OCI-LY7 (cell line): ENCODE measurements around the gene DNAH6. TPM values are rescaled to one million over a fixed set of nuclear protein-coding genes. Genes with fewer than 3 reads are reported as not detected.
A peak's percentile ranks its signal among the peaks of the same experiment; 100 is the strongest.

Experiments
- BruUV-seq: library from RNA; stranded (reverse); fragments of 400-500 nt; replicated peaks from 2 replicates; lab custom pipeline; 2021; lab: Mats Ljungman, UMichigan
- CTCF ChIA-PET: fragments of 300-600 bp; sonication (Branson Sonifier 250); formaldehyde crosslinking; loops from one replicate; lab custom pipeline; 2022; ENCODE audit warnings: antibody characterized with exemption; ENCODE audit not compliant: unreplicated experiment; lab: Charles Lee
- POLR2A ChIA-PET: fragments of 300-600 bp; sonication (Branson Sonifier 250); formaldehyde crosslinking; loops from one replicate; lab custom pipeline; 2022; ENCODE audit warnings: antibody characterized with exemption; lab: Charles Lee
- DNase-seq: peaks from one replicate; pipeline ENCODE4 v3.0.0-alpha.2; 2015; ENCODE audit warnings: low spot score
- H2AFZ ChIP-seq: fragments of 200-600 bp; sonication (generic), shearing (Covaris generic); 2 replicates; pipeline ENCODE4 v1.6.1; 2014; ENCODE audit warnings: mild to moderate bottlenecking, antibody characterized with exemption, low read length, moderate library complexity
- H3K27ac ChIP-seq: fragments of 200-600 bp; sonication (generic); 2 replicates; pipeline ENCODE4 v1.5.1; 2014; ENCODE audit warnings: mixed run types, low read depth, mild to moderate bottlenecking, moderate library complexity, low read length, inconsistent platforms; ENCODE audit not compliant: poor library complexity, severe bottlenecking
- H3K36me3 ChIP-seq: fragments of 200-600 bp; sonication (generic); 2 replicates; pipeline ENCODE4 v1.6.1; 2014; ENCODE audit warnings: mild to moderate bottlenecking, antibody characterized with exemption, low read length, moderate library complexity, mixed read lengths; ENCODE audit not compliant: insufficient read depth
- H3K4me1 ChIP-seq: fragments of 200-600 bp; sonication (generic); 2 replicates; pipeline ENCODE4 v1.5.1; 2014; ENCODE audit warnings: mild to moderate bottlenecking, low read length; ENCODE audit not compliant: insufficient read depth, poor library complexity, severe bottlenecking
- H3K4me2 ChIP-seq: fragments of 200-600 bp; sonication (generic); 2 replicates; pipeline ENCODE4 v1.6.1; 2014; ENCODE audit warnings: mild to moderate bottlenecking, low read length
- H3K4me3 ChIP-seq: fragments of 200-600 bp; sonication (generic); 2 replicates; pipeline ENCODE4 v1.5.1; 2014; ENCODE audit warnings: mild to moderate bottlenecking, low read depth, low read length; ENCODE audit not compliant: poor library complexity, severe bottlenecking
- H3K79me2 ChIP-seq: fragments of 200-600 bp; sonication (generic); 2 replicates; pipeline ENCODE4 v1.6.1; 2016; ENCODE audit warnings: low read depth, mild to moderate bottlenecking, low read length, moderate library complexity, mixed read lengths; ENCODE audit not compliant: insufficient read depth
- H3K9me2 ChIP-seq: fragments of 200-600 bp; sonication (generic); 2 replicates; pipeline ENCODE4 v1.6.1; 2016; ENCODE audit warnings: mild to moderate bottlenecking, low read length, mixed read lengths; ENCODE audit not compliant: insufficient read depth
- H3K9me3 ChIP-seq: fragments of 200-600 bp; sonication (generic); 2 replicates; pipeline ENCODE4 v1.6.1; 2014; ENCODE audit warnings: mild to moderate bottlenecking, mixed run types, low read length, mixed read lengths
- H4K20me1 ChIP-seq: fragments of 200-600 bp; sonication (generic); 2 replicates; pipeline ENCODE4 v1.6.1; 2014; ENCODE audit warnings: mild to moderate bottlenecking, antibody characterized with exemption, low read length, moderate library complexity, mixed read lengths; ENCODE audit not compliant: insufficient read depth
- EZH2phosphoT487 ChIP-seq: fragments of 200-600 bp; sonication (generic); IDR thresholded peaks from 2 replicates; pipeline ENCODE4 v1.6.1; 2018; ENCODE audit warnings: low read depth, borderline replicate concordance, mild to moderate bottlenecking, mixed run types, antibody characterized with exemption, low read length, moderate library complexity, mixed read lengths
- intact Hi-C: fragments of 100-400 bp; cut with micrococcal nuclease; formaldehyde crosslinking; loops from one replicate; pipeline ENCODE4 v1.10.0; 2022; ENCODE audit not compliant: unreplicated experiment
- total RNA-seq, 2 experiments: library from RNA; depleted of rRNA in 1 of 2; stranded (reverse); fragments of >200 nt in 1 of 2; shearing (Covaris generic) in 1 of 2; gene quantifications; 2 replicates each; pipeline ENCODE4 v1.2.3, GENCODE V29; 2014 to 2022
- TF ChIP-seq, protein P1 (sequence below): fragments of 200-600 bp; sonication (generic); conservative IDR thresholded peaks from 2 replicates; pipeline ENCODE4 v1.5.1; 2014; ENCODE audit warnings: mild to moderate bottlenecking, antibody characterized with exemption, low read length, moderate library complexity, mixed read lengths

Gene DNAH6
- total RNA-seq, 2 experiments from 2014 or later, result 0.63 to 1.6 TPM

DNA sequence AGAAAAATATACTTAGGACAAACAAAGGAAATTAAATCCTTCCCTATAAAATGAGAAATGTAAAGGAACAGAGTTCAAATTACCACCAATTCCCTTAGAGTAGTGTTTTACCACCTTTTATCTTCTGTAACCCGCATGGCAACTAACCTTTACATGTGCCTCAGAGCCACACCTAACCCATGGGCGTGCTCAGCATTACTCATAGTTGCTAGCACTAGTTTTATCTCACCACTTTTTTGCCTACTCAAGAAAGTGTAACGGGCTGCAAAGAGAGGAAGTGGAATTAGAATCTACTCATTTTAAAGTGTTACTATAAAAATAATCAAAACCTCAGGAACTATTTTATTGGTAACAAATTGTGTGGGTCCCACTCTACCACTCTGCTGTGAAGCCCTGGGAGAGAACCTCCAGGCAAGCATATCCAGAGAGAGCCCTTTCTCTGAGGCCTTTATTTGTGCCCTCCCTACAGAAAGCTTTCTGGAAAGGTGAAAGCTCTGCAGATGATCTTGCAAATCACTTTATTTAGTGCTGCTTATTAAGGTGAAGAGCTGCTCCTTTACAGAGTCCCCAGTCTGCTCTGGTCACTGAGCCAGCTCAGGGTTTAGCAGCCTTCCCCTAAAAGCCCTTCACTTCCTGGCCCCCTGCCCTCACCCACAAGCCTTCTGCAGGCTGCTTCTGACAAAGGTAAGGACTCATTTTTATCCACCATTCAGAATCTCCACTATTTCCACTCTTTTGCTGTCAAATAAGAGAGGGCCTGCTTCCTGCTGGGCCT lies 265.8 kb downstream of the DNAH6 start:
- Histone ChIP-seq H3K9me2 (no peaks in the 10 kb centered on the region), H4K20me1 (no peaks in the 10 kb centered on the region), H3K27ac (peak overlapping the region; percentile 16), H3K4me2 (peak overlapping the region; percentile 31), H3K79me2 (no peaks in the 10 kb centered on the region), H3K4me1 (peaks cover 13% of the 10 kb centered on the region), H3K9me3 (no peaks in the 10 kb centered on the region), H2AFZ (peak overlapping the region; percentile 62; the same call in 1 of the 2 replicates), H3K36me3 (no peaks in the 10 kb centered on the region), H3K4me3 (no peak overlapping the region)
- POLR2A ChIA-PET, result interaction anchor here (0.6 to 1.3 kb wide), 6 partner anchors 11 to 76 kb away, joined by 3 to 4 read pairs (median 3); no protein-coding TSS in a partner anchor
- TF ChIP-seq, protein P1, sequence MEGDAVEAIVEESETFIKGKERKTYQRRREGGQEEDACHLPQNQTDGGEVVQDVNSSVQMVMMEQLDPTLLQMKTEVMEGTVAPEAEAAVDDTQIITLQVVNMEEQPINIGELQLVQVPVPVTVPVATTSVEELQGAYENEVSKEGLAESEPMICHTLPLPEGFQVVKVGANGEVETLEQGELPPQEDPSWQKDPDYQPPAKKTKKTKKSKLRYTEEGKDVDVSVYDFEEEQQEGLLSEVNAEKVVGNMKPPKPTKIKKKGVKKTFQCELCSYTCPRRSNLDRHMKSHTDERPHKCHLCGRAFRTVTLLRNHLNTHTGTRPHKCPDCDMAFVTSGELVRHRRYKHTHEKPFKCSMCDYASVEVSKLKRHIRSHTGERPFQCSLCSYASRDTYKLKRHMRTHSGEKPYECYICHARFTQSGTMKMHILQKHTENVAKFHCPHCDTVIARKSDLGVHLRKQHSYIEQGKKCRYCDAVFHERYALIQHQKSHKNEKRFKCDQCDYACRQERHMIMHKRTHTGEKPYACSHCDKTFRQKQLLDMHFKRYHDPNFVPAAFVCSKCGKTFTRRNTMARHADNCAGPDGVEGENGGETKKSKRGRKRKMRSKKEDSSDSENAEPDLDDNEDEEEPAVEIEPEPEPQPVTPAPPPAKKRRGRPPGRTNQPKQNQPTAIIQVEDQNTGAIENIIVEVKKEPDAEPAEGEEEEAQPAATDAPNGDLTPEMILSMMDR, result no peak
- TF ChIP-seq EZH2phosphoT487, result no peak
- DNase-seq, result peak; percentile 14
- intact Hi-C loops, result no loop called here
- CTCF ChIA-PET, result no interaction called here
- no TSS peak for BruUV-seq

DNA sequence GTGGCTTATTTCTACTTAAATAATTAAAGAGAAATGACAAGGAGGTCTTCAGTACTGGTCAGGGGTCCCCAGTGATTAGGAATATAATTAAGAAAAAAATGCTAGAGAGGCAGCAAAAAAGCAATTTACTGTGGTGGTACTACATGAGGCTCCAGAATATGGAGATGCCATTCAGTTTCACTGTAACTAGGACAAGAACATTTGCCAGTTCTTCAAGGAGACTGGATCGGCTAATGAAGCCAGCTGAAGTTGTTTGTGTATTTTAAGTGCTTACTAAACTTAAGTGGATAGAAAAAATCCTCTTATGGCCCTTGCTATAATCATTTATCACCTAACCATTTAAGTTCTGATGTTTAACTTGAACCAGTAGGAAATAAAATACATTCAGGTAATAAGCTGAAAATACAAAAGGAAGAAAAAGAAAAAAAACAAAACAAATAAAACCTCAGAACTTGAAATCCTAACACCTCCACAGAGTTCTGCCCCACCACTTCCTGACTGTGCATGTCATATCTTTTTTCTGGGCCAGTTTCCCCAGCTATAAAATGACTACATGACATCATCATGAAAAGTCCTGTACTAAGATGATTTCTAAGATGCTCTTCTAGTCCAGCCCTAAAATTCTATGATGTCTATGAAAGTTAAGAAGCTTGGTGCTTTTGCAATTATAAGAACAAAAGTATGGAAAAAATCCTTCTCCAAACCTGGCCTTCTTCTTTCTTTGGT lies 266.6 kb downstream of the DNAH6 start:
- no TSS peak for BruUV-seq
- ChIA-PET POLR2A (interaction anchor here (0.7 to 1.3 kb wide), 3 partner anchors 13 to 42 kb away, joined by 3 to 4 read pairs (median 3); no protein-coding TSS in a partner anchor), CTCF (interaction anchor here (0.6 kb wide), 1 partner anchor 158 kb away, joined by 3 read pairs; no protein-coding TSS in a partner anchor)
- no peaks in the 10 kb centered on the region for H3K9me2 ChIP-seq
- DNase-seq, result no peak
- no peaks in the 10 kb centered on the region for H3K36me3 ChIP-seq
- peak overlapping the region; percentile 31; the same call in 1 of the 2 replicates for H3K4me2 ChIP-seq
- no peak overlapping the region for H3K27ac ChIP-seq
- peak overlapping the region; percentile 62; the same call in 1 of the 2 replicates for H2AFZ ChIP-seq
- H3K79me2 ChIP-seq, result no peaks in the 10 kb centered on the region
- no peaks in the 10 kb centered on the region for H3K9me3 ChIP-seq
- no peaks in the 10 kb centered on the region for H4K20me1 ChIP-seq
- intact Hi-C loops, result no loop called here
- peaks cover 13% of the 10 kb centered on the region for H3K4me1 ChIP-seq
- no peak for TF ChIP-seq EZH2phosphoT487
- TF ChIP-seq, protein P1, result no peak
- no peak overlapping the region for H3K4me3 ChIP-seq
